K562 (cell line): ENCODE measurements around the gene CXCR5. TPM values are rescaled to one million over a fixed set of nuclear protein-coding genes. Genes with fewer than 3 reads are reported as not detected.

Source experiments
- ATAC-seq: fragments of 200-7000 bp; cut with Tn5 transposase; 3 replicates; pipeline ENCODE4 v1.9.1; 2020; ENCODE audit warnings: moderate library complexity
- BruUV-seq: library from RNA; stranded (reverse); fragments of 400-500 nt; replicated peaks from 2 replicates; lab custom pipeline; 2021; lab: Mats Ljungman, UMichigan
- CTCF ChIA-PET: fragments of 300-600 bp; formaldehyde crosslinking; extraction: SDS; loops from one replicate; lab custom pipeline; 2021; ENCODE audit warnings: low intra/inter-chr PET ratio; lab: Yijun Ruan, JAX
- POLR2A ChIA-PET: fragments of 300-600, 350-650 bp; sonication (Branson Sonifier 250); formaldehyde crosslinking; extraction: SDS; loops from one replicate; lab custom pipeline; 2021; ENCODE audit warnings: antibody characterized with exemption, inconsistent platforms; lab: Yijun Ruan, JAX
- DNase-seq, 4 experiments: peaks; one replicate each; pipeline versions ENCODE4 v3.0.0 to v3.0.0-alpha.2; 2011 to 2018; ENCODE audit warnings: low spot score in 3 of 4, mixed read lengths in 3 of 4; ENCODE audit errors: extremely low read depth in 1 of 4
- FAIRE-seq: peaks from 2 replicates; lab custom pipeline; 2011; peaks lifted over from hg19 to GRCh38; lab: Jason Lieb, UNC
- H2AFZ ChIP-seq: 2 replicates; pipeline ENCODE4 v1.6.0; 2011; ENCODE audit warnings: low read depth, low read length, control low read depth, inconsistent platforms
- H3K27ac ChIP-seq: fragments of 200-600 bp; 3 replicates; pipeline ENCODE4 v1.8.0; 2011; ENCODE audit warnings: low read depth, mild to moderate bottlenecking, control low read depth, inconsistent platforms, low read length, moderate library complexity, mixed read lengths; ENCODE audit errors: extremely low read depth
- H3K27me3 ChIP-seq, 2 experiments: fragments of 300-600 bp in 1 of 2; 2 replicates in 1 of 2; 3 replicates in 1 of 2; pipeline versions ENCODE4 v1.6.0 to v1.8.0; 2011; ENCODE audit warnings: inconsistent platforms in 2 of 2, low read length in 2 of 2, mild to moderate bottlenecking in 1 of 2, mixed read lengths in 1 of 2, moderate library complexity in 1 of 2; ENCODE audit not compliant: control insufficient read depth in 2 of 2, insufficient read depth in 2 of 2
- H3K36me3 ChIP-seq: fragments of 300-600 bp; 3 replicates; pipeline ENCODE4 v1.8.0; 2011; ENCODE audit warnings: mild to moderate bottlenecking, low read length, inconsistent platforms; ENCODE audit not compliant: control insufficient read depth, insufficient read depth
- H3K4me1 ChIP-seq, 2 experiments: fragments of 200-600 bp in 1 of 2; replicated peaks in 1 of 2; 2 replicates in 1 of 2; 3 replicates in 1 of 2; pipeline versions ENCODE4 v1.5.1 to v1.8.0; 2011; ENCODE audit warnings: inconsistent platforms in 2 of 2, low read length in 2 of 2, mild to moderate bottlenecking in 1 of 2, mixed read lengths in 1 of 2, moderate library complexity in 1 of 2; ENCODE audit not compliant: control insufficient read depth in 2 of 2, insufficient read depth in 2 of 2
- H3K4me2 ChIP-seq: 2 replicates; pipeline ENCODE4 v1.6.1; 2011; ENCODE audit warnings: low read length, control low read depth, inconsistent platforms, mixed read lengths; ENCODE audit not compliant: insufficient read depth
- H3K4me3 ChIP-seq: fragments of 200-600 bp; sonication (generic), shearing (Covaris generic); 2 replicates; pipeline ENCODE4 v1.5.1; 2016; ENCODE audit warnings: control low read depth, inconsistent platforms
- H3K79me2 ChIP-seq: fragments of 200-600 bp; 3 replicates; pipeline ENCODE4 v1.8.0; 2011; ENCODE audit warnings: low read length, inconsistent platforms; ENCODE audit not compliant: control insufficient read depth, insufficient read depth
- H3K9ac ChIP-seq, 2 experiments: 2 replicates each; pipeline versions ENCODE4 v1.6.0 to v1.6.1; 2011; ENCODE audit warnings: low read depth in 2 of 2, low read length in 2 of 2, control low read depth in 1 of 2, inconsistent platforms in 1 of 2, mild to moderate bottlenecking in 1 of 2, mixed read lengths in 1 of 2; ENCODE audit not compliant: insufficient read depth in 1 of 2
- H3K9me1 ChIP-seq: one replicate; pipeline ENCODE4 v1.6.0; 2011; ENCODE audit warnings: inconsistent platforms, mild to moderate bottlenecking, low read length, moderate library complexity; ENCODE audit not compliant: control insufficient read depth, insufficient read depth
- H3K9me3 ChIP-seq: replicated peaks from 2 replicates; pipeline ENCODE4 v1.5.1; 2011; ENCODE audit warnings: low read depth, low read length, inconsistent platforms; ENCODE audit not compliant: control insufficient read depth, insufficient read depth
- H4K20me1 ChIP-seq: replicated peaks from 2 replicates; pipeline ENCODE4 v1.6.1; 2011; ENCODE audit warnings: low read length, inconsistent platforms, mixed read lengths; ENCODE audit not compliant: control insufficient read depth, insufficient read depth
- NCOA1 ChIP-seq: fragments of 450-650 bp; IDR thresholded peaks from 2 replicates; pipeline ENCODE4 v1.6.1; 2016; ENCODE audit warnings: low read depth
- RFX5 ChIP-seq: IDR thresholded peaks from 2 replicates; pipeline ENCODE4 v1.6.1; 2011; ENCODE audit warnings: low read depth, mild to moderate bottlenecking, improper control_type of control experiment, low read length
- ZFP36 ChIP-seq: fragments of 150-350 bp; IDR thresholded peaks from 2 replicates; pipeline ENCODE4 v1.6.1; 2018; ENCODE audit warnings: low read length, low read depth; ENCODE audit not compliant: partially characterized antibody
- WGBS: fragments of 100-300 bp; shearing (Covaris generic); methylation state at CpG from one replicate; pipeline ENCODE4 v1.1.6; 2016; ENCODE audit warnings: low coverage, mixed read lengths; ENCODE audit not compliant: insufficient coverage; ENCODE audit errors: missing lambda C conversion rate; 5-methylcytosine and 5-hydroxymethylcytosine counted together
- in situ Hi-C: fragments of 300-500 bp; cut with MboI; formaldehyde crosslinking; loops from 4 replicates; pipeline ENCODE4 v1.15.0; 2018; ENCODE audit warnings: inconsistent platforms, mixed read lengths
- intact Hi-C: fragments of 100-400 bp; cut with micrococcal nuclease; formaldehyde crosslinking; loops from 2 replicates; pipeline ENCODE4 v1.14.2; 2022
- polyA plus RNA-seq, 8 experiments: library from polyadenylated mRNA; depleted of rRNA in 4 of 8; stranded (reverse) in 5 of 8; unstranded in 3 of 8; fragments of >200 nt; fragmentation: Nextera tagmentation in 2 of 8; fragmentation: Illumina TruSeq in 1 of 8; extraction: Ambion mirVana in 2 of 8; extraction: Trizol in 1 of 8; gene quantifications; 2 replicates each; pipeline versions ENCODE4 v1.2.1 to v1.2.3, GENCODE V29; 2011 to 2014; ENCODE audit warnings: inconsistent platforms in 1 of 8, missing spikeins in 1 of 8
- total RNA-seq, 7 experiments: library from RNA; depleted of rRNA in 6 of 7; stranded (reverse); fragments of >200 nt in 6 of 7; fragmentation: Illumina TruSeq in 2 of 7; extraction: Trizol in 2 of 7; gene quantifications; 2 replicates each; pipeline versions ENCODE4 v1.2.1 to v1.2.3, GENCODE V29; 2011 to 2021; ENCODE audit warnings: low replicate concordance in 1 of 7
- TF ChIP-seq, protein P1 (sequence below), 2 experiments: fragments of 450-650 bp; formaldehyde crosslinking in 1 of 2; IDR thresholded peaks; 2 replicates each; pipeline versions ENCODE4 v1.4.0 to v1.6.1; 2014 to 2020; ENCODE audit warnings: mild to moderate bottlenecking in 2 of 2, borderline replicate concordance in 1 of 2, low read depth in 1 of 2

Gene CXCR5
- total and polyA plus RNA-seq, 9 of the 15 experiments (the other 6 are each of a cell fraction or from before 2014, with no cell fraction given), result 0.03 to 0.06 TPM; not detected in 7

DNA sequence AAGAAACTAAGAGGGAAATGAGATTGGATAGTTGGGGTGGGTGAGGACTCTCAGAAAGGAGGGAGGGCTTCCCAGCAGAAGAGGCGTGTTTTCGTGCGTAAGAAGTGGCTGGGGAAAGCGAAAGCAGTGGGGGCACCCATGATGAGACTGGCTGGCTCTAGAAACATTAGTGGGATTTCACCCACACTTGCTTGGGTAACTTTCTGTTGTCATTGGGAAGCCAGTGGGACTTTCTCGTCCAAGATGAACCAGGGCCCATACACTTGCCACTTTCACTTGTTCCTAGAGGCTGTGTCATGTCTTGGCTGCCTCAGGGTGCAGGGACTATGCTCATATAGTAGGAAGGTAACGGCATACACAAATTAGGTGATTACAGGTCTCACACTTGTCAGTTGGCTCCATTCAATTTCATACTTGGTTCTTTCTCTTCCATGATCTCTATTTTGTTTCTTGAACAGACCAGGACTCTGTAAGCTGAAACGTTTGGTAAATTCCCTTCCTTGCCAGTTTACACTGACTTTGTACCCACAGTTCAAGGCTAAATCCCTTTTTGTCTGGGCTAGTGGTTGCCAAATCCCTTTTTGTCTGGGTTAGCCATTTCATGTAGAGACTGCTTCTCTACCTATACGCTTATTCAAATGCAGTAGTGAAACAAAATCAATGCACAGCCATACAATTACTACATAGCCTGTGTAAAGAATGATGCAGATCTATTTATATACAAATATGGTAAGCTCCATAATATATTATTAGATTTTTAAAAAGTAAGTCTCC, 42.0 kb upstream of the CXCR5 start:
- POLR2A ChIA-PET, result no interaction called here
- H3K4me1 ChIP-seq, result peaks cover 4 to 13% of the 10 kb centered on the region in 2 experiments; a peak in 3 of 5 replicates
- peak; percentile 67 for TF ChIP-seq ZFP36
- no peak for TF ChIP-seq RFX5
- TF ChIP-seq, all 486 proteins: peak for 1
- Histone ChIP-seq H3K9me3 (no peaks in the 10 kb centered on the region), H3K9me1 (no peaks in the 10 kb centered on the region), H2AFZ (peak overlapping the region; percentile 73), H3K79me2 (no peaks in the 10 kb centered on the region), H3K9ac (peak overlapping the region; percentile 10 to 11; a peak in 1 of 4 replicates), H3K27ac (peak overlapping the region; percentile 3; the same call in 1 of the 3 replicates), H3K4me3 (no peak overlapping the region), H4K20me1 (no peaks in the 10 kb centered on the region), H3K4me2 (peak overlapping the region; percentile 42), H3K27me3 (no peaks in the 10 kb centered on the region), H3K36me3 (no peaks in the 10 kb centered on the region)
- WGBS, result 27% methylated on average over 8 of the region's 8 CpGs
- BruUV-seq, result no TSS peak
- in situ Hi-C loops, result no loop called here
- intact Hi-C loops, result no loop called here
- FAIRE-seq (no peak), ATAC-seq (peak; percentile 45), DNase-seq (no peak)
- CTCF ChIA-PET, result no interaction called here

DNA sequence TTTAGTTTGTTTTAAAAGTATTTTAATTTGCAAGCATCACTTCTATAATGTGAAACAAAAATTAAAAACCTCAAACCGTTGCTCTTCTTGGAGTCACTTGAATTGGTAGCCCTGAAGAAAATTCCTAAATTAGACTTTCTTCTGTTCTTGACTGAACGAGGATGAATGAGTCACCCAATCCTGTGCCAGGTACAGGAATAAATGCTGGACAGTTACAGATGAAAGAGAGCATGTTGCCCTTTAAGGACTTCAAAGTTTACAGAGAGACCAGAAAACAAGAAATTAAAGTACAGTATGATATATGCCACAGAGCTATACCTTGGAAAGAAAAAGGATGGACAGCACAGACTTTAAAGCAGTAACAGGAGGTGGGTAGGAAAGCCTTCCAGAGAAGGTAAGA, 41.3 kb upstream of the CXCR5 start:
- no TSS peak for BruUV-seq
- in situ Hi-C loops (no loop called here), intact Hi-C loops (no loop called here)
- no peaks in the 10 kb centered on the region for H3K9me3 ChIP-seq
- FAIRE-seq, result no peak
- no peaks in the 10 kb centered on the region for H3K9me1 ChIP-seq
- WGBS, result 0% methylated on average over 2 of the region's 2 CpGs
- no peak overlapping the region for H3K27ac ChIP-seq
- peaks cover 5 to 15% of the 10 kb centered on the region in 2 experiments; a peak in 3 of 5 replicates for H3K4me1 ChIP-seq
- H3K27me3 ChIP-seq, result no peaks in the 10 kb centered on the region
- no peak overlapping the region for H3K4me3 ChIP-seq
- H2AFZ ChIP-seq, result peak overlapping the region; percentile 2; the same call in 1 of the 2 replicates
- ATAC-seq, result no peak
- TF ChIP-seq, protein P1, sequence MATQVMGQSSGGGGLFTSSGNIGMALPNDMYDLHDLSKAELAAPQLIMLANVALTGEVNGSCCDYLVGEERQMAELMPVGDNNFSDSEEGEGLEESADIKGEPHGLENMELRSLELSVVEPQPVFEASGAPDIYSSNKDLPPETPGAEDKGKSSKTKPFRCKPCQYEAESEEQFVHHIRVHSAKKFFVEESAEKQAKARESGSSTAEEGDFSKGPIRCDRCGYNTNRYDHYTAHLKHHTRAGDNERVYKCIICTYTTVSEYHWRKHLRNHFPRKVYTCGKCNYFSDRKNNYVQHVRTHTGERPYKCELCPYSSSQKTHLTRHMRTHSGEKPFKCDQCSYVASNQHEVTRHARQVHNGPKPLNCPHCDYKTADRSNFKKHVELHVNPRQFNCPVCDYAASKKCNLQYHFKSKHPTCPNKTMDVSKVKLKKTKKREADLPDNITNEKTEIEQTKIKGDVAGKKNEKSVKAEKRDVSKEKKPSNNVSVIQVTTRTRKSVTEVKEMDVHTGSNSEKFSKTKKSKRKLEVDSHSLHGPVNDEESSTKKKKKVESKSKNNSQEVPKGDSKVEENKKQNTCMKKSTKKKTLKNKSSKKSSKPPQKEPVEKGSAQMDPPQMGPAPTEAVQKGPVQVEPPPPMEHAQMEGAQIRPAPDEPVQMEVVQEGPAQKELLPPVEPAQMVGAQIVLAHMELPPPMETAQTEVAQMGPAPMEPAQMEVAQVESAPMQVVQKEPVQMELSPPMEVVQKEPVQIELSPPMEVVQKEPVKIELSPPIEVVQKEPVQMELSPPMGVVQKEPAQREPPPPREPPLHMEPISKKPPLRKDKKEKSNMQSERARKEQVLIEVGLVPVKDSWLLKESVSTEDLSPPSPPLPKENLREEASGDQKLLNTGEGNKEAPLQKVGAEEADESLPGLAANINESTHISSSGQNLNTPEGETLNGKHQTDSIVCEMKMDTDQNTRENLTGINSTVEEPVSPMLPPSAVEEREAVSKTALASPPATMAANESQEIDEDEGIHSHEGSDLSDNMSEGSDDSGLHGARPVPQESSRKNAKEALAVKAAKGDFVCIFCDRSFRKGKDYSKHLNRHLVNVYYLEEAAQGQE (IDR thresholded peaks at IDR 0.05; ENCODE audit: borderline replicate concordance), result peak; percentile 57
- TF ChIP-seq, protein P1 (CRISPR knock-in tag; IDR thresholded peaks at IDR 0.05; ENCODE audit: low read depth), result no peak
- TF ChIP-seq NCOA1, result no peak
- H3K9ac ChIP-seq, result no peak overlapping the region
- DNase-seq, result no peak
- H3K4me2 ChIP-seq, result no peak overlapping the region
- ChIA-PET CTCF (no interaction called here), POLR2A (no interaction called here)
- no peaks in the 10 kb centered on the region for H3K79me2 ChIP-seq
- no peaks in the 10 kb centered on the region for H4K20me1 ChIP-seq
- H3K36me3 ChIP-seq, result no peaks in the 10 kb centered on the region
